Loucy (cell line): ENCODE data around the gene TBCB.

Source experiments
- EZH2phosphoT487 ChIP-seq: fragments of 200-600 bp; IDR thresholded peaks from 2 replicates; pipeline ENCODE4 v1.6.1; 2018; ENCODE audit warnings: antibody characterized with exemption, mild to moderate bottlenecking, moderate library complexity, borderline replicate concordance
- TF ChIP-seq, protein P1 (sequence below): fragments of 200-600 bp; sonication (generic); conservative IDR thresholded peaks from 2 replicates; pipeline ENCODE4 v1.5.1; 2014; ENCODE audit warnings: mild to moderate bottlenecking, antibody characterized with exemption, low read length

DNA sequence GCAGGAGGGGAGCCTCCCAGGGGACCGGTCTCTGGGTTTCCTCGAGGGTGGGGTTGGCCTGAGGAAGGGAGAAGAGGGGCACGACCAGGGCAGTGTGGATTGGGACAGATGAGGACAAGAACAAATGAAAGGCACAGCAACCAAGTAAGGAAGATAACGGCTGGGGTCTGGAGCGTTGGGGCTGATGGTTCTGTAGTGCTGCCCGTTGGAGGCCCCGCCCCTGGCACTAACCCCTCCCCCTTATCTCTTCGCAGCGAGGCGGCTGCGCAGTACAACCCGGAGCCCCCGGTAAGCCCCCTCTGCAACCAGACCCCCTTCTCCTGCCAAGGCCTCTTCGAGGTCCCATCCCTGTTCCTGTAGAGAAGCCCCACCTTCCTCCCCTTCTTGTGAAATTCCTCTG lies 26.8 kb downstream of the TBCB start:
- TF ChIP-seq, protein P1, sequence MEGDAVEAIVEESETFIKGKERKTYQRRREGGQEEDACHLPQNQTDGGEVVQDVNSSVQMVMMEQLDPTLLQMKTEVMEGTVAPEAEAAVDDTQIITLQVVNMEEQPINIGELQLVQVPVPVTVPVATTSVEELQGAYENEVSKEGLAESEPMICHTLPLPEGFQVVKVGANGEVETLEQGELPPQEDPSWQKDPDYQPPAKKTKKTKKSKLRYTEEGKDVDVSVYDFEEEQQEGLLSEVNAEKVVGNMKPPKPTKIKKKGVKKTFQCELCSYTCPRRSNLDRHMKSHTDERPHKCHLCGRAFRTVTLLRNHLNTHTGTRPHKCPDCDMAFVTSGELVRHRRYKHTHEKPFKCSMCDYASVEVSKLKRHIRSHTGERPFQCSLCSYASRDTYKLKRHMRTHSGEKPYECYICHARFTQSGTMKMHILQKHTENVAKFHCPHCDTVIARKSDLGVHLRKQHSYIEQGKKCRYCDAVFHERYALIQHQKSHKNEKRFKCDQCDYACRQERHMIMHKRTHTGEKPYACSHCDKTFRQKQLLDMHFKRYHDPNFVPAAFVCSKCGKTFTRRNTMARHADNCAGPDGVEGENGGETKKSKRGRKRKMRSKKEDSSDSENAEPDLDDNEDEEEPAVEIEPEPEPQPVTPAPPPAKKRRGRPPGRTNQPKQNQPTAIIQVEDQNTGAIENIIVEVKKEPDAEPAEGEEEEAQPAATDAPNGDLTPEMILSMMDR, result no peak
- no peak for TF ChIP-seq EZH2phosphoT487
